IMR-90 (cell line): ENCODE measurements around the gene MMP12. TPM values are rescaled to one million over a fixed set of nuclear protein-coding genes. Genes with fewer than 3 reads are reported as not detected.

Source experiments
- ATAC-seq: fragments of 200-7000 bp; cut with Tn5 transposase; 2 replicates; pipeline ENCODE4 v1.9.1; 2020; ENCODE audit warnings: low read depth, mild to moderate bottlenecking, moderate library complexity
- BruUV-seq: library from RNA; stranded (reverse); fragments of 400-500 nt; replicated peaks from 2 replicates; lab custom pipeline; 2021; lab: Mats Ljungman, UMichigan
- CTCF ChIA-PET: fragments of 300-600 bp; formaldehyde crosslinking; extraction: SDS; loops from one replicate; lab custom pipeline; 2021; ENCODE audit warnings: antibody characterized with exemption; lab: Yijun Ruan, JAX
- POLR2A ChIA-PET: fragments of 300-600 bp; sonication (Branson Sonifier 250); formaldehyde crosslinking; loops from one replicate; lab custom pipeline; 2022; ENCODE audit warnings: antibody characterized with exemption; ENCODE audit not compliant: unreplicated experiment; lab: Charles Lee
- DNase-seq: peaks from one replicate; pipeline ENCODE4 v3.0.0; 2013
- H2AFZ ChIP-seq: replicated peaks from 2 replicates; pipeline ENCODE3; 2013; ENCODE audit warnings: low read length, mild to moderate bottlenecking; ENCODE audit not compliant: poor library complexity
- H2AK5ac ChIP-seq: 2 replicates; pipeline ENCODE4 v1.6.1; 2013; ENCODE audit warnings: low read depth, low read length, inconsistent platforms
- H2AK9ac ChIP-seq: replicated peaks from 2 replicates; pipeline ENCODE3; 2013; ENCODE audit warnings: mild to moderate bottlenecking, low read depth, low read length, moderate library complexity; ENCODE audit not compliant: poor library complexity
- H2BK120ac ChIP-seq: 2 replicates; pipeline ENCODE4 v1.6.1; 2013; ENCODE audit warnings: low read depth, low read length, inconsistent platforms
- H2BK15ac ChIP-seq: 3 replicates; pipeline ENCODE4 v1.6.1; 2013; ENCODE audit warnings: low read depth, low read length, inconsistent platforms
- H2BK20ac ChIP-seq: 2 replicates; pipeline ENCODE4 v1.6.1; 2013; ENCODE audit warnings: low read depth, mild to moderate bottlenecking, inconsistent platforms, low read length, moderate library complexity
- H2BK5ac ChIP-seq: 2 replicates; pipeline ENCODE4 v1.6.1; 2013; ENCODE audit warnings: mild to moderate bottlenecking, low read depth, low read length, inconsistent platforms; ENCODE audit not compliant: poor library complexity, severe bottlenecking
- H3K14ac ChIP-seq: replicated peaks from 2 replicates; pipeline ENCODE4 v1.6.1; 2013; ENCODE audit warnings: low read depth, low read length, inconsistent platforms
- H3K18ac ChIP-seq: 2 replicates; pipeline ENCODE4 v1.6.1; 2013; ENCODE audit warnings: low read depth, low read length, control low read depth
- H3K23ac ChIP-seq: 2 replicates; pipeline ENCODE4 v1.6.1; 2013; ENCODE audit warnings: low read depth, low read length, inconsistent platforms
- H3K27ac ChIP-seq: 2 replicates; pipeline ENCODE4 v1.5.1; 2013; ENCODE audit warnings: mild to moderate bottlenecking, control low read depth, low read length; ENCODE audit not compliant: insufficient read depth
- H3K27me3 ChIP-seq: 2 replicates; pipeline ENCODE4 v1.6.1; 2013; ENCODE audit warnings: low read length; ENCODE audit not compliant: control insufficient read depth, insufficient read depth
- H3K36me3 ChIP-seq: 2 replicates; pipeline ENCODE4 v1.6.1; 2013; ENCODE audit warnings: low read length, mixed read lengths; ENCODE audit not compliant: control insufficient read depth, insufficient read depth
- H3K4ac ChIP-seq: 2 replicates; pipeline ENCODE4 v1.6.1; 2013; ENCODE audit warnings: low read depth, low read length, inconsistent platforms
- H3K4me1 ChIP-seq: 2 replicates; pipeline ENCODE4 v1.6.1; 2013; ENCODE audit warnings: low read length, mixed read lengths; ENCODE audit not compliant: control insufficient read depth, insufficient read depth
- H3K4me2 ChIP-seq: 2 replicates; pipeline ENCODE4 v1.6.1; 2013; ENCODE audit warnings: low read depth, mild to moderate bottlenecking, control low read depth, low read length, moderate library complexity
- H3K4me3 ChIP-seq: 2 replicates; pipeline ENCODE4 v1.5.1; 2013; ENCODE audit warnings: low read depth, mild to moderate bottlenecking, control low read depth, low read length, moderate library complexity; ENCODE audit not compliant: insufficient read depth
- H3K56ac ChIP-seq: 2 replicates; pipeline ENCODE4 v1.6.1; 2013; ENCODE audit warnings: low read length, inconsistent platforms; ENCODE audit not compliant: insufficient read depth; ENCODE audit errors: extremely low read depth
- H3K79me1 ChIP-seq, 2 experiments: 2 replicates each; pipeline ENCODE4 v1.6.1; 2013; ENCODE audit warnings: low read length in 2 of 2, inconsistent platforms in 1 of 2, low read depth in 1 of 2
- H3K9ac ChIP-seq: 2 replicates; pipeline ENCODE4 v1.6.1; 2013; ENCODE audit warnings: low read depth, low read length, control low read depth
- H3K9me1 ChIP-seq: 2 replicates; pipeline ENCODE4 v1.6.1; 2013; ENCODE audit warnings: low read length, inconsistent platforms; ENCODE audit not compliant: insufficient read depth
- H3K9me3 ChIP-seq: 2 replicates; pipeline ENCODE4 v1.6.1; 2013; ENCODE audit warnings: low read length; ENCODE audit not compliant: control insufficient read depth, insufficient read depth
- H4K20me1 ChIP-seq: 2 replicates; pipeline ENCODE4 v1.6.1; 2013; ENCODE audit warnings: low read length, inconsistent platforms; ENCODE audit not compliant: insufficient read depth
- H4K5ac ChIP-seq: 2 replicates; pipeline ENCODE4 v1.6.1; 2013; ENCODE audit warnings: mild to moderate bottlenecking, low read depth, low read length, control low read depth
- H4K8ac ChIP-seq, 2 experiments: 2 replicates each; pipeline ENCODE4 v1.6.1; 2013; ENCODE audit warnings: low read depth in 2 of 2, low read length in 2 of 2, control low read depth in 1 of 2, inconsistent platforms in 1 of 2
- H4K91ac ChIP-seq: 2 replicates; pipeline ENCODE4 v1.6.1; 2013; ENCODE audit warnings: low read depth, low read length, inconsistent platforms; ENCODE audit not compliant: insufficient read depth
- BHLHE40 ChIP-seq: fragments of 150-350 bp; IDR thresholded peaks from 2 replicates; pipeline ENCODE4 v1.6.1; 2016; ENCODE audit warnings: mild to moderate bottlenecking, low read depth, low read length
- CEBPB ChIP-seq: IDR thresholded peaks from 2 replicates; pipeline ENCODE4 v1.6.1; 2012; ENCODE audit warnings: low read depth, low read length, improper control_type of control experiment
- CTCF ChIP-seq: conservative IDR thresholded peaks from 2 replicates; pipeline ENCODE4 v1.5.1; 2012; ENCODE audit warnings: mild to moderate bottlenecking, low read depth, low read length, improper control_type of control experiment
- ELK1 ChIP-seq: fragments of 150-350 bp; IDR thresholded peaks from 2 replicates; pipeline ENCODE4 v1.6.1; 2016; ENCODE audit warnings: low read depth, mild to moderate bottlenecking, low read length, moderate library complexity, borderline replicate concordance
- FOS ChIP-seq: fragments of 150-350 bp; IDR thresholded peaks from 2 replicates; pipeline ENCODE4 v1.6.1; 2016; ENCODE audit warnings: low read depth, low read length
- MAFK ChIP-seq: IDR thresholded peaks from 2 replicates; pipeline ENCODE4 v1.6.1; 2012; ENCODE audit warnings: low read depth, low read length, improper control_type of control experiment
- MAZ ChIP-seq: IDR thresholded peaks from 2 replicates; pipeline ENCODE4 v1.6.1; 2012; ENCODE audit warnings: low read depth, mild to moderate bottlenecking, low read length, improper control_type of control experiment, moderate library complexity, borderline replicate concordance
- MXI1 ChIP-seq: IDR thresholded peaks from 2 replicates; pipeline ENCODE4 v1.6.1; 2012; ENCODE audit warnings: low read depth, mild to moderate bottlenecking, low read length, moderate library complexity, borderline replicate concordance
- NFE2L2 ChIP-seq: fragments of 150-350 bp; IDR thresholded peaks from 2 replicates; pipeline ENCODE4 v1.6.1; 2016; ENCODE audit warnings: low read depth, mild to moderate bottlenecking, low read length
- RAD21 ChIP-seq: IDR thresholded peaks from 2 replicates; pipeline ENCODE4 v1.6.1; 2012; ENCODE audit warnings: low read length, improper control_type of control experiment
- RCOR1 ChIP-seq: IDR thresholded peaks from 2 replicates; pipeline ENCODE4 v1.6.1; 2012; ENCODE audit warnings: mild to moderate bottlenecking, low read length, improper control_type of control experiment; ENCODE audit not compliant: insufficient replicate concordance
- RFX5 ChIP-seq: IDR thresholded peaks from 2 replicates; pipeline ENCODE4 v1.8.0; 2012; ENCODE audit warnings: low read depth, mild to moderate bottlenecking, low read length, moderate library complexity
- SMC3 ChIP-seq: fragments of 150-350 bp; IDR thresholded peaks from 2 replicates; pipeline ENCODE4 v1.6.1; 2016; ENCODE audit warnings: low read depth, mild to moderate bottlenecking, antibody characterized with exemption, low read length, moderate library complexity
- USF2 ChIP-seq: fragments of 150-350 bp; IDR thresholded peaks from 2 replicates; pipeline ENCODE4 v1.6.1; 2017; ENCODE audit warnings: mild to moderate bottlenecking, antibody characterized with exemption, low read length, low read depth
- WGBS, 2 experiments: methylation state at CpG; one replicate each; pipeline versions ENCODE4 v1.1.5 to v1.1.7; 2013; ENCODE audit warnings: missing lambda C conversion rate in 2 of 2; ENCODE audit not compliant: insufficient read length in 1 of 2; ENCODE audit errors: extremely low coverage in 2 of 2; 5-methylcytosine and 5-hydroxymethylcytosine counted together
- dilution Hi-C: fragments of 300-500 bp; cut with HindIII; formaldehyde crosslinking; loops from one replicate; pipeline ENCODE4 v1.14.3; 2018; ENCODE audit warnings: low sequenced_read_pairs; ENCODE audit not compliant: unreplicated experiment
- in situ Hi-C: fragments of 300-500 bp; cut with MboI; formaldehyde crosslinking; loops from 3 replicates; pipeline ENCODE4 v1.14.3; 2019; ENCODE audit warnings: low sequenced_read_pairs, inconsistent platforms, mixed read lengths
- intact Hi-C: fragments of 100-400 bp; cut with micrococcal nuclease; formaldehyde crosslinking; loops from 2 replicates; pipeline ENCODE4 v1.10.0; 2022
- polyA plus RNA-seq, 3 experiments: library from polyadenylated mRNA; depleted of rRNA; stranded (reverse); fragments of >200 nt; gene quantifications; 2 replicates each; pipeline ENCODE4 v1.2.3, GENCODE V29; 2012; ENCODE audit warnings: low replicate concordance in 1 of 3
- total RNA-seq: library from RNA; depleted of rRNA; stranded (reverse); fragments of >200 nt; gene quantifications from 2 replicates; pipeline ENCODE4 v1.2.3, GENCODE V29; 2012

Gene MMP12
- total and polyA plus RNA-seq, 2 of the 4 experiments (the other 2 are of a cell fraction), result not detected

DNA sequence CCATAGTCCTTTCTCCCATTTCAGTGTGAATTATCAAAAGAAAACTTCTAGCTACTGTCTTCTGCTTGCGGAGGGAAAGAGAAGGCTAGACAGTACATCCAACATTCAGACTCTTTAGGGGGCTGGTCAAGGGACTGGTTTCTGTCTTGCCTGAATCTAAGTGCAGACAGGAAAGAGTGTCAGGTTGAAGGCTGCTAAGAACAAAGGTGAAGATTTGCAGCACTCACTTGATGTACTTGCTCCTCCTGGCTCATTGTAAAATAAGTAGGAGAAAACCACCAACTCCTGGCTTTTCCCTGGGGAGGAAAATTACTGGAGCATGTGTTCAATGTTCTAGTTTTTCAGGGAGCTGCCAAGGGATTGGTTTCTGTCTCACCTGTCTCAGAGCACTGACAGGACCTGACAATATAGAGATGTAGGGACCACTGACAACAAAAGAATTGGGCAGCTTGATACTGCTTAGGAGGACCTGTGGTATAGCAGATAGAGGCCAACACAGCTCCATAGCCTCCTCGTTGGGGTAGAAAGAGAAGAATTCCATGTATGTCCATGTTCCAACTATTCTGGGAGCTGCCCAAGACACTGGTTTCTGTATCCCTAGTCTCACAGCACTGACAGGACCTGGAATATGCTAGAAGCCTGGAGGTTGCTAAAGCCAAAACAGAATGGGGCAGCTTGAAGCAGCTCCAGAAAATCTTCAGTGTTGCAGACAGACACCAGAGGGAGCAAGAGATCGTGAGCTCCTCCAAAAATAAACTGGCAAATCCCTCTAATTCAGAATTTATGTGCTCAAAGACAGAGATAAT is 39.7 kb upstream of the MMP12 start:
- H4K91ac ChIP-seq, result no peak overlapping the region
- no peak overlapping the region for H2AK9ac ChIP-seq
- intact Hi-C loops, result loop anchor here (1.0 kb wide), 2 partner anchors 27 to 141 kb away; no protein-coding TSS in a partner anchor
- no peaks in the 10 kb centered on the region for H4K20me1 ChIP-seq
- H3K4me1 ChIP-seq, result no peaks in the 10 kb centered on the region
- H3K56ac ChIP-seq, result no peak overlapping the region
- H3K23ac ChIP-seq, result no peak overlapping the region
- no CpG with 5 or more reads among the region's 3 CpGs for WGBS, 2 experiments
- no peak overlapping the region for H4K5ac ChIP-seq
- no peak overlapping the region for H2BK20ac ChIP-seq
- CTCF ChIA-PET, result interaction anchor here (0.5 to 1.8 kb wide), 24 partner anchors 10 to 195 kb away, joined by 3 to 12 read pairs (median 4); partner anchors contain the start of genes DYNC2H1 and MMP10
- H3K27ac ChIP-seq, result no peak overlapping the region
- H3K9ac ChIP-seq, result no peak overlapping the region
- H4K8ac ChIP-seq, result no peak overlapping the region
- in situ Hi-C loops, result loop anchor here (5.0 kb wide), 1 partner anchor 138 kb away; no protein-coding TSS in a partner anchor
- no TSS peak for BruUV-seq
- no peak overlapping the region for H2BK120ac ChIP-seq
- dilution Hi-C loops, result no loop called here
- no peaks in the 10 kb centered on the region for H3K9me1 ChIP-seq
- H2AFZ ChIP-seq, result no peak overlapping the region
- no peak overlapping the region for H3K14ac ChIP-seq
- H3K79me1 ChIP-seq, result no peaks in the 10 kb centered on the region
- ATAC-seq, result peak; percentile 88
- no peaks in the 10 kb centered on the region for H3K36me3 ChIP-seq
- H3K4ac ChIP-seq, result no peak overlapping the region
- no peak overlapping the region for H2BK5ac ChIP-seq
- H2BK15ac ChIP-seq, result no peak overlapping the region
- no peaks in the 10 kb centered on the region for H3K9me3 ChIP-seq
- POLR2A ChIA-PET, result interaction anchor here (1.1 kb wide), 1 partner anchor 210 kb away, joined by 3 read pairs; no protein-coding TSS in a partner anchor
- H3K4me2 ChIP-seq, result no peak overlapping the region
- H3K4me3 ChIP-seq, result no peak overlapping the region
- DNase-seq, result peak; percentile 56
- H2AK5ac ChIP-seq, result no peak overlapping the region
- no peak overlapping the region for H3K18ac ChIP-seq
- H3K27me3 ChIP-seq, result no peaks in the 10 kb centered on the region; the same call in 1 of the 2 replicates
- TF ChIP-seq SMC3 (peak; percentile 83), USF2 (no peak), MXI1 (no peak), RFX5 (no peak), ELK1 (no peak), RCOR1 (no peak), MAZ (no peak), CEBPB (no peak), BHLHE40 (no peak), FOS (no peak), CTCF (peak; percentile 68), RAD21 (peak; percentile 68), MAFK (no peak), NFE2L2 (no peak)
